ENCODE data around the gene NDUFS6. TPM values are rescaled to one million over a fixed set of nuclear protein-coding genes. Genes with fewer than 3 reads are reported as not detected.
A peak's percentile ranks its signal among the peaks of the same experiment; 100 is the strongest.

The NDUFS6 gene
- total RNA-seq: 32.3 and 33.8 TPM in 2 replicates

GRCh38 chr5:1801222-1801966 is at the start of gene NDUFS6:
Gene NDUFS6, plus strand, starts transcription at chr5:1801407. Its CDS starts 11 bp downstream, at chr5:1801418.
- DNase-seq (ENCODE audit: low read depth in 2 of 2): peak; percentile 80 to 83

DNA sequence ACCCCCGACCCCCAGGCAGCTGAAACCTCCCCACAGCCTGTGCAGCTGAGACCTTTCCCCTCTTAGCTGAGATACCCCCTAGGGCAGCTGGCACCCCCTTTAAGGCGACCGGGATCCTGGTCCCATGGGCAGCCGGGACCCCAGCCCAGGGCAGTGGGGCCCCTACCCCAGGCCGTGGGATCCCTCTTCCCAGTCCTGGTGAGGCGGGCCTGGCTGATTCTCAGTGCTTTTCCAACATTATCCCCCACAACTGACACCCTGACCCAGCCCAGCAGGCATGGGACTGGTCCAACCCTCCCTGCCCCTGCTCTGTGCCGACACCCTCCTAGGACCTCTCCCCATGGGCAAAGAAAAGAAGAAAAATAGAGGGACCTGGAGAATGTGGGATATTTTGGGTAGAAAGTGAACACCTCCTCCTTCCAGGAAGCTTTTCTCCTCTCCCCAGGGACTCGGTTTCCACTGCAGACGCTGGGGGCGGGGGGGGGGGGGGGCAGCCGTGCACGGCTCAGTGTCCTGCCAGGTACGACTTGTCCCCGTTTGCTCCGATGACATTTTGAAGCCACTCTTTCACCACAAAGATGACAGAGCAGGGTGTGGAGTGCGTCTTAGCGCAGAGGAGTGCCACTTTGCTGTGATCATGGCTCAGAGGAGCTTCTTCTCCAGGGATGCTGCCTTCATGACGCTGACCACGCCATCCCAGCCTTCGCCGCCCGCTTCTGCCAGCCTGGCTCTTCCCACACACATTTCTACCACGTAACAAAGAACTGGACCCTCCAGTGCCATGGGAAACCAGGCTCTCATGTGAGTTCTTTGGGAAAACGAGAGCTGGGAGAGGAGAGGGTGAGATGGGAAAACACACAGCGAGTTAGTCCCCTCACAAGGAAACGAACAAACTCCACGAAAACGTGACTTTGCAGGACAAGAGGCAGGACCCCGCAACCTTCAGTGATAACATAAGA is 49.1 kb upstream of the NDUFS6 start:
- no peak for DNase-seq (ENCODE audit: low read depth in 2 of 2)

DNA sequence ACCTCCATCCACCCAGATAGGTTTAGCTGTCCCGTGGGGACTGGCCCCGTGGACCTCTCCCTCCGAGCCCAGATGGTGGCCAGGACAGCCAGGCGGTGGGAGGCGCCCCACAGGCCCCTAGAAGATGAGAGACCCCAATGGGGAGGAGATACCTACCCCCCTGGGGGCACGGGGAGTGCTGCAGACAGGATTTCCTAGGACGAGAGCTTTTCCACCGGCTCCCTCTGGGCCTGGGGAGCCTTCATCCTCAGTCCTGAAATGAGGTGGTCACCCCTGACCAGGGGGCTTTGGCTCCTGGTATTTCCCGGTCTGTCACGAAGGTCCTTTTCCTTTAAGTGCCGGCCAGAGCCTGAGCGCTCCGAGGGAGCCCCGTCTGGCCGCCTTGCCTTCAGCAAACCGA is 48.3 kb upstream of the NDUFS6 start:
- no peak for DNase-seq (ENCODE audit: low read depth in 2 of 2)

DNA sequence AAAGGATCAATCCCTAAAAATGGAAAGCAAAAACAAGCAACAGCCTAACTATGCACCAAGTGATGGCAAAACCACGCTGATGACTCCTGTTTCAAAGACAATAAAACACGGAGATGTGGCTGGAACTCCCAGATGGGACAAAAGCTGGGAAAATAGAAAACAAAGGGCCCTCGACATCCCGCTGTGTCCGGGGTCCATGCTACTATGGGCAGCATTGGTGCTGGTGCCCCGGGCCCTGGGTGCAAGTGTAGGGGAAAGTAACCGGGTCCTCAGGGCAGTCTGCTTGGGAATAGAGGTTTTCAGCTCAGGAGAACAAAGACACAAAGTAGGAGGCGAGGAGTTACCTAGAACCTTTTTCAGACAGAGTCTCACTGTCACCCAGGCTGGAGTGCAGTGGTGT is 47.7 kb upstream of the NDUFS6 start:
- DNase-seq (ENCODE audit: low read depth in 2 of 2): no peak

DNA sequence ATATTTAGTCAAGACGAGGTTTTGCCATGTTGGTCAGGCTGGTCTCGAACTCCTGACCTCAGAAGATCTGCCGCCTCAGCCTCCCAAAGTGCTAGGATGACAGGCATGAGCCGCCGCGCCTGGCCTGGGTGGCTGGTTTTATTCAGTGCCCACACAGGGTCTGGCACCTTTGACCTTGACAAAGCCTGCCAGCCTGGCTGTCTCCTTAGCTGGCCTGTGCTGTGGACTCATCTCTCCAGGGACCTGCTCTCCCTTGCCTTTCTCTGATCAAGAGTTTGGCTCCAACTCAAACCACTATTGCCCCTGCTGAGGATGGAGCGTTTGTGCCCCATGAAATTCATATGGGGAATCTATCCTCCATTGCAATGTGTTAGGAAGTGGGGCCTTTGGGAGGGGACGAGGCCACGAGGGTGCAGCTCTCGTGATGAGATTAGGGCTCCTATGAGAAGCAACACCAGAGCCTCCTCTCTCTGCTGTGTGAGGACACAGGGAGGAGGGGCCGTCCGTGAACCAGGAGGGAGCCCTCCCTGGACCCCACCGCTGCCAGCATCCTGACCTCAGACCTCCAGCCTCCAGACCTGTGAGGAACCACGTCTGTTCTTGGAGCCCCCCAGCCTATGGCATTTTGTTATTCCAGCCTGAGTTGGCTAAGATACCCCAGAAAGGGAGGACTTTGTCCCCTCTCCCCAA is 46.5 kb upstream of the NDUFS6 start:
- no peak for DNase-seq (ENCODE audit: low read depth in 2 of 2)

DNA sequence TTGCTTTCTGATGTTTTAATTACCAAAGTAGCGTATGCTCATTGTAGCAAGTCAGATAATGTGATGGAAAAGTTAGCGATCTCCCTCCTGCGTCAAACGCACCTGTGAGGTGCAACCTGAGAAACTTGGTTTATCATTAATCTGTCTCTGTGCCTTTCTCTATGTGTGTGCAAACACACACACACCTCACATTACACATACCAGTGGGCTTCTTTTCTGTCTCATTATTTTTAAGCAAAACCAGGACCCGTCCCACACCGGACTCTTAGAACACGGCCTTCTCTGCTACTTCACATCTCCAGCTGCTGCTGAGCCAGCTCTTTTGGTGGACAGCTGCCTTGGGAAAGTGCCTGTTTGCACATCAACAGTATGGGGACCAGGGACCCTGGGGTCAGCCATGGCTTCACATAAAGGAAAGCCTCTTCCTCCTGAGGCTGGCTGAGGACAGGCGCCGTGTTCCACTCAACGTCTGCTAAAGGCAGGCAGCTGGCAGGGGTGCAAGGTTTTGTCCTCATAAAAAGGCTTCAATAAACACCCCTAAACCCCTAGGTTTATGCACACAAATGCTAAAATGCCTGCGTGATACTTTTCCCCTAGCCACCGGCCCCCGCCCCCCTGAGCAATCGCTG is 45.8 kb upstream of the NDUFS6 start:
- no peak for DNase-seq (ENCODE audit: low read depth in 2 of 2)

- no peak for DNase-seq (ENCODE audit: low read depth in 2 of 2)
Observed at GRCh38 chr5:1756481-1756880, 44.7 kb upstream of the NDUFS6 start.

GRCh38 chr5:1757511-1757910 is 43.7 kb upstream of the NDUFS6 start:
- no peak for DNase-seq (ENCODE audit: low read depth in 2 of 2)

DNA sequence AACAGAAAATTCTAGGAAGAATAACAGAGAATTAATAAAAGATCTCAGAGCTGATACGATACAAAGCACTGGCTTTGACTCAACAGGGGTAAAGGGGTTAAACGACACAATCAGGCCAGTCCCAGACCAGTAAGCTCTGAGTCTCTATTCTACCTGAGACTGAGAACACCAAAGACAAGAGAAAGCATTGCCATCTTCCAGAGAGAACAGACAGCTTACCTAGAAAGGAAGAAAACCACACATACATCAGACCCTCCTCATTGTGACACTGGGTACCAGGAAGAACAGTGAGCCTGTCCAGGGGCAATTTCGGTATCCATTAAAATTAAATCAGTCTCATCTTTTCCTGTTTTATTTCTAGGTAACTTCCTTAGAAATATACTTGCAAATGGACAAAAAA is 42.6 kb upstream of the NDUFS6 start:
- no peak for DNase-seq (ENCODE audit: low read depth in 2 of 2)

GRCh38 chr5:1759378-1759970 is 41.7 kb upstream of the NDUFS6 start:
- DNase-seq (ENCODE audit: low read depth in 2 of 2): no peak

DNA sequence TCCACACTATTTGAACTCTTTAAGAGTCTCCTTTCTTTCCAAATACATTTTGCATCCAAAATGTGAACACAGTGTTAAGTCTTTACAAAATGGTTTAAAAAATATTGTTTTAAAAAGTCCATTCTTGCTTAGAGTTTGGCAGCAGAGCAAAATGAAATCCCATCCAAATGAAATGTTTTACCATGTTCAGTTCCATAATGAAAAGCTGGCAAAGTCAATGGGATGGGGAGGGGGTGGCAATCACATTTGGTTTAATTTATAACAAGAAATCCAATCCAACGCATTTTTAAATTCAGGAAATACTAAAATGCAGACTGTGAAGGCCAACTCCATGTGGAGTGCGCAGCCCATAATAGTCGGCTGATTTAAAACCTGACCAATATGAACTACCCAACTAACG is 41.0 kb upstream of the NDUFS6 start:
- DNase-seq (ENCODE audit: low read depth in 2 of 2): no peak

DNA sequence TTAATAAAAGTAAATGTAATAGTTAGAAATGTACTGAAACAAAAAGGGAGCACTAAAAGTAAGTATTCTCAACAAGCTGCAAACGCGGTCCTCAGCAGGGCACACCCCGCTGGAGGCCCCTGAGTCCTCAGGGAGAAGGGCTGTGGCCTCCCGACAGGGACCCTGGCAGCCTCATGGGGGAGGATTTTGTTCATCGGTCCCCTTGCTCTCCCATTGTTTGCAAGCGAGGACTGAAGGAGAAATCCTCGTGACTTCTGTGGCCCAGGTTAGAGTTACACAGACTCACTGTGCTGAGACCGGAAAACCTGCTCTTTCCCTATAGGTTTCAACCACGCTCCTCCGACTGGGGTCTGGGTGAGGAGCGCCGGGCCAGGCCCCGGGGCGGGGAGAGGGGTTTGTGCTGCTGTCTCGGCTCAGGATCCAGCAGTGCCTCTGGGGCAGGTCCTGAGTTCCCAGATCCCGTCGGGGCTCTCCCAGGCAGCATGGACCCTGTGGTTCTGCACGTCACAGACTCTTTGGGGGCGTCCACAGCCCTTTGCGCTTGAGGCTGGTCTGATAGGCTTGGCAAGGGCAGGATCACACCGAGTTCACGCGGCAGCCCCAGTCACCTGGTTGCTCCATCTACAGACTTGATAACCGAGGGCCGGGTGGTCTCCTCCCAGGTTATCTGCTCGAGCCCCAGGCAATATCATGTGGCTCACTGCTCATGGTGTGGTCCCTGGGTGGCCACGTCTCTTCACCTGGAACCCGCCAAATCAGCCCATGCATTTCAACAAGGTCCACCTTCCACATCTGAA is 40.4 kb upstream of the NDUFS6 start:
- no peak for DNase-seq (ENCODE audit: low read depth in 2 of 2)

- DNase-seq (ENCODE audit: low read depth in 2 of 2): no peak
Observed at GRCh38 chr5:1761453-1761755, 39.8 kb upstream of the NDUFS6 start.

DNA sequence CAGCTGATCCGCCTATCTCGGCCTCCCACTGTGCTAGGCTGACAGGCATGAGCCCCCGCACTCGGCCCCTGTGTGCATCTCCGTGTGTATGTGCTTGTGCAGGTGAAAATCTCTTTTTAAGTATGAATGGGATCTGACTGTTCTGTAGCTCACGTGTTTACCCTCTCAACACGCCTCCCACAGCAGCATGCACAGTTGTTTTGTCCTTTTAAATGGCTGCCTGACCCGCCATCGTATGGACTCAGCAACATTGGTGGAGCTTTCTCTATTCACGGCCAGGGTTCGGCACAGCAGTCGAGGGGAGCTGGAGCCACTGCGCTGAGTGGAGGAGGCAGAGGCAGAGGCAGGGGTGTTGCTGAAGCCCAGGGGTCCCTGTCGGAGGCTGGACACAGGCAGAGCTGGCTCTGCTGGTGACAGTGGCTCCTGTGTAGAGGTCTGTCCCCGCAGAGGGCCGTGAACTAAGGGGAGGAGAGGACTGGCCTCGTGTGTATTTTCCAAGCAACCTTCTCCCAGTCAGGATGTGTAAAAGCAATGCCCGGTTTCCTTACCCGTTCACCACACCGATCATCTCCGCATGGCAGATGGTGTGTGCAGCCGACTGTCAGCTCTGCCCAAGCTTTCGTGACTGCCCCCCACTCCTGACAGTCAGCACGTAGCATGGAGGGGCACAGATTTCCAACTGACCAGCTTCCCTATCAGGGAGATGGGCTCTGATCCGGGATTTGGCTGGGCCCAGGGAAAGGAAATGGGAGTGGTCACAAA is 38.9 kb upstream of the NDUFS6 start:
- DNase-seq (ENCODE audit: low read depth in 2 of 2): no peak

- DNase-seq (ENCODE audit: low read depth in 2 of 2): no peak
Observed at GRCh38 chr5:1762883-1763547, 38.2 kb upstream of the NDUFS6 start.

DNA sequence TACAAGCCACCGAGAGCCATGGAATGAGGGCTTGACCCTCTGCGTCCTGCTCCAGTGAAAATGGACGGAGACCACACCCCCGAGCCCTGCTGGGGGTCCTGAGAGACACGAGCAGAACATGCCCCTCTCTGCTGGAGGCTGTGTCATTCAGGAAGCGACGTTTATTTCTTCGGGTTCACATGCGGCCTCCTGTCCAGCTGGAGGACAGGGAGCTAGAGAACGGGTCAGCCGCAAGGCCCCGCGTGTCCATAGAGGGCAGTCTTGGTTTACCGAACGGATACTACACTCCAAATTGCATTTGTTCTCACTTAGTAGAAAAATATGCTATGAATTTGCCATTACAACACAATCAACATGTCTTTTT is 37.7 kb upstream of the NDUFS6 start:
- DNase-seq (ENCODE audit: low read depth in 2 of 2): peak; percentile 75 to 77

GRCh38 chr5:1763960-1764605 is 37.1 kb upstream of the NDUFS6 start:
- DNase-seq (ENCODE audit: low read depth in 2 of 2): no peak

GRCh38 chr5:1764606-1764960 is 36.6 kb upstream of the NDUFS6 start:
- no peak for DNase-seq (ENCODE audit: low read depth in 2 of 2)

Data from lung microvascular endothelial cell (primary cell).